ENCODE data around the gene GDF3. TPM values are rescaled to one million over a fixed set of nuclear protein-coding genes. Genes with fewer than 3 reads are reported as not detected.

GDF3 gene
- total and polyA plus RNA-seq, 8 donors, result not detected

- no peak overlapping the region for H3K27ac ChIP-seq
- no peak for DNase-seq
- H3K4me1 ChIP-seq, result no peaks in the 10 kb centered on the region
- TF ChIP-seq EP300 (IDR thresholded peaks at IDR 0.05), result no peak
- no peak for TF ChIP-seq POLR2AphosphoS5 (IDR thresholded peaks at IDR 0.05)
- peaks cover 0 to 3% (median 0%) of the 10 kb centered on the region in 4 donors for H3K9me3 ChIP-seq
- no peaks in the 10 kb centered on the region for H3K27me3 ChIP-seq
- 88 to 94% (median 90%) methylated on average over 28 of the region's 28 CpGs for WGBS, 5 donors
- no peak overlapping the region for H3K4me3 ChIP-seq
- no peaks in the 10 kb centered on the region for H3K36me3 ChIP-seq
- intact Hi-C loops (cut with DNase I; ENCODE audit: low total_unique reads), result no loop called here
Observed at GRCh38 chr12:7712841-7713442, 17.4 kb upstream of the GDF3 start.

- Histone ChIP-seq H3K9me3 (peaks cover 0 to 3% (median 0%) of the 10 kb centered on the region in 4 donors), H3K27me3 (no peaks in the 10 kb centered on the region), H3K4me3 (no peak within 1 kb of the TSS), H3K4me1 (no peaks in the 10 kb centered on the region), H3K27ac (no peak within 1 kb of the TSS), H3K36me3 (no peaks in the 10 kb centered on the region)
- intact Hi-C loops (cut with DNase I; ENCODE audit: low total_unique reads), result no loop called here
- no peak for DNase-seq
- WGBS, 5 donors, result 58 to 70% (median 66%) methylated on average over 7 of the region's 7 CpGs
- TF ChIP-seq POLR2A (IDR thresholded peaks at IDR 0.05) (no peak), CTCF (IDR thresholded peaks at IDR 0.05) (no peak), EP300 (IDR thresholded peaks at IDR 0.05) (no peak), POLR2AphosphoS5 (IDR thresholded peaks at IDR 0.05) (no peak)
Observed at GRCh38 chr12:7711133-7711532, 15.6 kb upstream of the GDF3 start, which contains the start of gene DPPA3. Gene DPPA3 (plus strand): TSS chr12:7711433. CDS start chr12:7711571, 138 bp downstream.

GRCh38 chr12:7709969-7710675 lies 14.5 kb upstream of the GDF3 start:
- intact Hi-C loops (cut with DNase I; ENCODE audit: low total_unique reads), result no loop called here
- no peaks in the 10 kb centered on the region for H3K4me1 ChIP-seq
- DNase-seq, result no peak
- no peaks in the 10 kb centered on the region for H3K36me3 ChIP-seq
- TF ChIP-seq POLR2A (IDR thresholded peaks at IDR 0.05) (no peak), CTCF (IDR thresholded peaks at IDR 0.05) (no peak), POLR2AphosphoS5 (IDR thresholded peaks at IDR 0.05) (no peak), EP300 (IDR thresholded peaks at IDR 0.05) (no peak)
- peaks cover 0 to 3% (median 0%) of the 10 kb centered on the region in 4 donors for H3K9me3 ChIP-seq
- no peak overlapping the region for H3K27ac ChIP-seq
- no peaks in the 10 kb centered on the region for H3K27me3 ChIP-seq
- 47 to 64% (median 54%) methylated on average over 8 of the region's 8 CpGs for WGBS, 5 donors
- no peak overlapping the region for H3K4me3 ChIP-seq

GRCh38 chr12:7705846-7706245 lies 10.3 kb upstream of the GDF3 start:
- no peaks in the 10 kb centered on the region for H3K36me3 ChIP-seq
- no peak overlapping the region for H3K4me3 ChIP-seq
- H3K27ac ChIP-seq, result no peak overlapping the region
- no peaks in the 10 kb centered on the region for H3K4me1 ChIP-seq
- no peak for TF ChIP-seq EP300 (IDR thresholded peaks at IDR 0.05)
- no peak for TF ChIP-seq POLR2A (IDR thresholded peaks at IDR 0.05)
- TF ChIP-seq POLR2AphosphoS5 (IDR thresholded peaks at IDR 0.05), result no peak
- TF ChIP-seq CTCF (IDR thresholded peaks at IDR 0.05), result no peak
- no peaks in the 10 kb centered on the region for H3K27me3 ChIP-seq
- WGBS, 5 donors, result 83 to 92% (median 85%) methylated on average over 29 of the region's 29 CpGs
- H3K9me3 ChIP-seq, result peaks cover 0 to 6% (median 2%) of the 10 kb centered on the region in 4 donors
- no peak for DNase-seq
- intact Hi-C loops (cut with DNase I; ENCODE audit: low total_unique reads), result no loop called here

GRCh38 chr12:7695237-7695560 lies 376 bp downstream of the GDF3 start:
- intact Hi-C loops (cut with DNase I; ENCODE audit: low total_unique reads), result no loop called here
- no peak for DNase-seq
- Histone ChIP-seq H3K27me3 (no peaks in the 10 kb centered on the region), H3K27ac (no peak overlapping the region), H3K36me3 (no peaks in the 10 kb centered on the region), H3K9me3 (no peaks in the 10 kb centered on the region), H3K4me1 (no peaks in the 10 kb centered on the region), H3K4me3 (peak overlapping the region in 1 of 4 donors; percentile 5)
- WGBS, 5 donors, result 29 to 38% (median 36%) methylated on average over 10 of the region's 10 CpGs
- TF ChIP-seq POLR2AphosphoS5 (IDR thresholded peaks at IDR 0.05), result no peak
- no peak for TF ChIP-seq EP300 (IDR thresholded peaks at IDR 0.05)
- TF ChIP-seq POLR2A (IDR thresholded peaks at IDR 0.05), result no peak

Measured in stomach (tissue), 9 donors.